Esophagus muscularis mucosa (tissue), 4 donors: Measurements from ENCODE around the gene LRRC8C.

Experiments
- EP300 ChIP-seq: sonication (generic); formaldehyde crosslinking; IDR thresholded peaks from one replicate; pipeline ENCODE4 v1.6.1; 2017; ENCODE audit warnings: antibody characterized with exemption
- POLR2A ChIP-seq: fragments of 450-650 bp; IDR thresholded peaks from one replicate; pipeline ENCODE4 v1.6.1; 2017; ENCODE audit warnings: antibody characterized with exemption, moderate library complexity, mild to moderate bottlenecking, low read depth
- POLR2AphosphoS5 ChIP-seq, 2 donors: sonication (generic); formaldehyde crosslinking; IDR thresholded peaks; one replicate each; pipeline ENCODE4 v1.6.1; 2017; ENCODE audit warnings: antibody characterized with exemption in 2 of 2
- TF ChIP-seq, protein P1 (sequence below), 3 experiments: fragments of 200-600 bp in 2 of 3; fragments of 450-650 bp in 1 of 3; sonication (generic) in 2 of 3; IDR thresholded peaks; one replicate each; pipeline ENCODE4 v1.5.1; 2017 to 2019; ENCODE audit warnings: antibody characterized with exemption in 3 of 3, mild to moderate bottlenecking in 2 of 3, moderate library complexity in 1 of 3

DNA sequence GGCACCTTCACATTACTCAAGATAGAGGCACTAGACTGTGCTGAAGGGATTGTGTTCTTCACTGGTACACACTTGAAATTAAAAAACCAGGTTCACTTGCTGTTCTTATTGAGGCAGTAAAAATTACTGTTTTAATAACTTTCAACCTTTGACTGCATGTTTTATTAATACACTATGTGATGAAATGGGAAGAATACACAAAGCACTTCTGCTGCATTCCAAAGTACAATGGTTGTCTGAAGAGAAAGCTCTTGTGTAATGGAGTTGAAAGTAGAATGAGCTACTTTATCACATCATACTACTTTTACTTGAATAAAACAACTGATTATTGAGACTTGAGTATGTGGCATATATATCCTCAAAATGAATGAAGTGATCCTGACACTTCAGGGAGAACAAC is 49.7 kb downstream of the LRRC8C start:
- TF ChIP-seq POLR2AphosphoS5 (IDR thresholded peaks at IDR 0.05), result no peak
- TF ChIP-seq, protein P1, sequence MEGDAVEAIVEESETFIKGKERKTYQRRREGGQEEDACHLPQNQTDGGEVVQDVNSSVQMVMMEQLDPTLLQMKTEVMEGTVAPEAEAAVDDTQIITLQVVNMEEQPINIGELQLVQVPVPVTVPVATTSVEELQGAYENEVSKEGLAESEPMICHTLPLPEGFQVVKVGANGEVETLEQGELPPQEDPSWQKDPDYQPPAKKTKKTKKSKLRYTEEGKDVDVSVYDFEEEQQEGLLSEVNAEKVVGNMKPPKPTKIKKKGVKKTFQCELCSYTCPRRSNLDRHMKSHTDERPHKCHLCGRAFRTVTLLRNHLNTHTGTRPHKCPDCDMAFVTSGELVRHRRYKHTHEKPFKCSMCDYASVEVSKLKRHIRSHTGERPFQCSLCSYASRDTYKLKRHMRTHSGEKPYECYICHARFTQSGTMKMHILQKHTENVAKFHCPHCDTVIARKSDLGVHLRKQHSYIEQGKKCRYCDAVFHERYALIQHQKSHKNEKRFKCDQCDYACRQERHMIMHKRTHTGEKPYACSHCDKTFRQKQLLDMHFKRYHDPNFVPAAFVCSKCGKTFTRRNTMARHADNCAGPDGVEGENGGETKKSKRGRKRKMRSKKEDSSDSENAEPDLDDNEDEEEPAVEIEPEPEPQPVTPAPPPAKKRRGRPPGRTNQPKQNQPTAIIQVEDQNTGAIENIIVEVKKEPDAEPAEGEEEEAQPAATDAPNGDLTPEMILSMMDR (IDR thresholded peaks at IDR 0.05), result no peak
- no peak for TF ChIP-seq EP300
- no peak for TF ChIP-seq POLR2A
